Measurements from ENCODE around the gene LILRA2. TPM values are rescaled to one million over a fixed set of nuclear protein-coding genes. Genes with fewer than 3 reads are reported as not detected.

Gene LILRA2
- total RNA-seq, 2 donors from 2014 or later, result 1.8 TPM; not detected in 1

DNA sequence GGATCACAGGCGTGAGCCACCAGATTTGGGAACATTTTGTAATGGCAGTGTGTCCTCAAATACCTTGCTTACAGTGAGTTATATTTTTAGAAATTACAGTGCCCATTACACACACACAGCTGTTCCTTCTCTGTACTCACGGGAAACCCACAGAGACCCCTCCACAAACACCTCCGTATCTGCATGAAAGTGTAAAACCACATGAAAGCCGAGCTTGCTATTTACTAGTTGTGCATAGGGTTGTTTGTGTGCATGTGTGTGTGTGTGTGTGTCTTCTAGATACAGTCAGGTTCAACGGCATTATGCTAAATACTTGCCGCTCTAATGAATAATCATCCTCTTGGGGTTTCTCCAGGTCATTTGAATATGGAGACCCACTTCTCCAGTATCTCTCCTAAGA lies 22.3 kb upstream of the LILRA2 start:
- H3K27ac ChIP-seq, result no peak overlapping the region
- H3K4me1 ChIP-seq, result no peaks in the 10 kb centered on the region
- no peaks in the 10 kb centered on the region for H3K36me3 ChIP-seq
- no peak for DNase-seq (ENCODE audit: low spot score)
- TF ChIP-seq, protein P1, sequence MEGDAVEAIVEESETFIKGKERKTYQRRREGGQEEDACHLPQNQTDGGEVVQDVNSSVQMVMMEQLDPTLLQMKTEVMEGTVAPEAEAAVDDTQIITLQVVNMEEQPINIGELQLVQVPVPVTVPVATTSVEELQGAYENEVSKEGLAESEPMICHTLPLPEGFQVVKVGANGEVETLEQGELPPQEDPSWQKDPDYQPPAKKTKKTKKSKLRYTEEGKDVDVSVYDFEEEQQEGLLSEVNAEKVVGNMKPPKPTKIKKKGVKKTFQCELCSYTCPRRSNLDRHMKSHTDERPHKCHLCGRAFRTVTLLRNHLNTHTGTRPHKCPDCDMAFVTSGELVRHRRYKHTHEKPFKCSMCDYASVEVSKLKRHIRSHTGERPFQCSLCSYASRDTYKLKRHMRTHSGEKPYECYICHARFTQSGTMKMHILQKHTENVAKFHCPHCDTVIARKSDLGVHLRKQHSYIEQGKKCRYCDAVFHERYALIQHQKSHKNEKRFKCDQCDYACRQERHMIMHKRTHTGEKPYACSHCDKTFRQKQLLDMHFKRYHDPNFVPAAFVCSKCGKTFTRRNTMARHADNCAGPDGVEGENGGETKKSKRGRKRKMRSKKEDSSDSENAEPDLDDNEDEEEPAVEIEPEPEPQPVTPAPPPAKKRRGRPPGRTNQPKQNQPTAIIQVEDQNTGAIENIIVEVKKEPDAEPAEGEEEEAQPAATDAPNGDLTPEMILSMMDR (IDR thresholded peaks at IDR 0.05), result no peak
- no peaks in the 10 kb centered on the region for H3K9me3 ChIP-seq
- no peak overlapping the region for H3K4me3 ChIP-seq
- no peaks in the 10 kb centered on the region for H3K27me3 ChIP-seq

DNA sequence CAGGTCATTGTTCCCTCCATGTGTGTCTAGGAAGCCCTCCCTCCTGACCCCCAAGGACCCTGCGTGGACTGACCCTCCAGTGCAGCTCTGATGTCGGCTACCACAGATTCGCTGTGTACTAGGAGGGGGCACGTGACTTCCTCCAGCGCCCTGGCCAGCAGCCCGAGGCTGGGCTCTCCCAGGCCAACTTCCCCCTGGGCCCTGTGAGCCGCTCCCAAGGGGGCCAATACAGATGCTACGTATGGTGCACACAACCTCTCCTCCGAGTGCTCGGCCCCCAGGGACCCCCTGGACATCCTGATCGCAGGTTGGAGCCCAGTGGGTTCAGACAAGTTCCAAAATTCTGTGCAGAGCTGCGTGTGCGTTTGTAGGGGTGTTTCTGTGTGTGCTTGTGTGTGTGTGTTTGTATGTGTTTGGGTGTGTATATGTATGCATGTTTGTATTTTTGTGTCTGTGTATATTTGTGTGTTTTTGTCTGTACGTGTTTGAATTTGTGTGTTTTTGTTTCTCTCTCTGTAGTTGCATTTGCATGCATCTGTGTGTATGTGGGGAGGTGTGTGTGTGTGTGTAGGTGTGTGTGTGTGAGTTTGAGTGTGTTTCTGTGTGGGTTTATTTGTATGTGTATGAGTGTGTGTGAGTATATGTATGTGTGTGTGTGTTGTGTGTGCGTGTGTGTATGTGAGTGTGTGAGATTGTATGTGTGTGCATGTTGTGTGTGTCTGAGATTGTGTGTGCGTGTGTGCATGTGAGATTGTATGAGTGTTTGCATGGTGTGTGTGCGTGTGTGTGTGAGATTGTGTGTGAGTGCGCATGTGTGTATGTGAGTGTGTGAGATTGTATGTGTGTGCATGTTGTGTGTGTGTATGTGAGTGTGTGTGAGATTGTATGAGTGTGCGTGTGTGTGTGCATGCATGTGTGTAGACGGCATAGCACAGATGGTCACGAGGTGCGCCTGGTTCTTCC lies 21.4 kb upstream of the LILRA2 start:
- TF ChIP-seq, protein P1 (IDR thresholded peaks at IDR 0.05), result no peak
- H3K27me3 ChIP-seq, result no peaks in the 10 kb centered on the region
- DNase-seq (ENCODE audit: low spot score), result no peak

DNA sequence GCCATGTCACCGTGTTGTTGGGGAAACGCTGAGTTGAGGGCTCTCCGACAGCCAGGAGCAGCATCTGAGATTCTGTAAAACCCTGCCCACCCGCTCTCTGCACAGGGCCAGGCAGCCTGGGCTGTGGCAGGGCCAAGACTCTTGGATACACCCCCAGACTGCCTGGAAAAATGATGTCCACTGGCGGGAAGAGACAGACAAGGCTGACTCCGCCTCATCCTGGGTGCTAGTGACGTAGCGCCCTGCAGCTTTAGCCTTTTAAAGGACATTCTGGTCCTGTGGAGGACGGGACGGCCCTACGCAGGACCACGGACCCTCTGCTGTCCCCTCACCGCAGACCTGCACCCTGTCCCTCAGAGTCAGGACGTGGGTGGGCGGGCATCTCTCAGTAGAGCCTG lies 20.7 kb upstream of the LILRA2 start:
- H3K9me3 ChIP-seq, result no peaks in the 10 kb centered on the region
- no peak overlapping the region for H3K4me3 ChIP-seq
- no peaks in the 10 kb centered on the region for H3K4me1 ChIP-seq
- H3K27ac ChIP-seq, result no peak overlapping the region
- TF ChIP-seq, protein P1 (IDR thresholded peaks at IDR 0.05), result no peak
- no peaks in the 10 kb centered on the region for H3K27me3 ChIP-seq
- no peaks in the 10 kb centered on the region for H3K36me3 ChIP-seq
- DNase-seq (ENCODE audit: low spot score), result no peak

More for the DNA sequence above, 21.4 kb upstream of the LILRA2 start:
- Histone ChIP-seq H3K9me3 (no peaks in the 10 kb centered on the region), H3K4me1 (no peaks in the 10 kb centered on the region), H3K27ac (no peak overlapping the region), H3K36me3 (no peaks in the 10 kb centered on the region), H3K4me3 (no peak overlapping the region)

DNA sequence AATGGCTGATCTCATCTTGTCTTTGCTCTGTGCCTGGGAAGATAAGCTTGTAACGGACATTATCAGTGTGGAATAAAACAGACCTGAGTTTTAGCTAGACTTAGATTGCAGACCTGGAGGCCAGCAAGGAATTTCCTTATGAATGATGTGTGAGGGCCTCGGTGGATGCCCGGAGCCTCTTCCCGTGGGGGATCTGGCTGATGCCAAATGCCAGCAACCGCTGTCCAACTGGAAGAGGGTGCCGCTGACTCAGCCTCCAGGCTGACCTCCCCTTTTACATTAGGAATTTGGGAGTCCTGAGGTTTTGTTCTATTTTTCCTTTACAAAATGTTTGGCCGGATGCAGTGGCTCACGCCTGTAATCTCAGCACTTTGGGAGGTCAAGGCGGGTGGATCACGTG lies 19.6 kb upstream of the LILRA2 start:
- no peak overlapping the region for H3K27ac ChIP-seq
- no peaks in the 10 kb centered on the region for H3K36me3 ChIP-seq
- no peak overlapping the region for H3K4me3 ChIP-seq
- H3K27me3 ChIP-seq, result no peaks in the 10 kb centered on the region
- no peak for DNase-seq (ENCODE audit: low spot score)
- TF ChIP-seq, protein P1 (IDR thresholded peaks at IDR 0.05), result no peak
- H3K4me1 ChIP-seq, result no peaks in the 10 kb centered on the region
- no peaks in the 10 kb centered on the region for H3K9me3 ChIP-seq

DNA sequence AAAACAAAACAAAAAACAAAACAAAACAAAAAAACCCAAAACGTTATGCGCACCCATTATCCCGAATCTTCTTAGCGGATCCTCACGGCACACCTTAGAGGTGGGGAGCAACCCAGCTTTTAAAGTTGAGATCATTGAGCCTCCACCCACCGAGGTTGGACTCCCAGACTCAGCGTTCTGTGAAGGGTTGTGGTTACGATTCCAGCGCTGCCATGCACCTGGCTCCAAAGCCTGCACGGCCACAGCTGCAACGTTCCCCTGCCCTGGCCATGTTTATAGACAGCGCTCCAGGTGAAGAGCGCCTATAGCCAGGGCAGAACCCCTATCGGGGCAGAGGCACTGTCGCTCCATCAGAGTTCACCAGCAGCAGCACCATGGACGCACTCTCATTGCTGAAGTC lies 18.7 kb upstream of the LILRA2 start:
- no peaks in the 10 kb centered on the region for H3K4me1 ChIP-seq
- no peaks in the 10 kb centered on the region for H3K36me3 ChIP-seq
- no peaks in the 10 kb centered on the region for H3K9me3 ChIP-seq
- no peak overlapping the region for H3K27ac ChIP-seq
- H3K27me3 ChIP-seq, result no peaks in the 10 kb centered on the region
- no peak for DNase-seq (ENCODE audit: low spot score)
- no peak overlapping the region for H3K4me3 ChIP-seq
- TF ChIP-seq, protein P1 (IDR thresholded peaks at IDR 0.05), result no peak

Measured in right atrium auricular region (tissue), 2 donors.